ENCODE data around the gene CTRB1. TPM values are rescaled to one million over a fixed set of nuclear protein-coding genes. Genes with fewer than 3 reads are reported as not detected.

Gene CTRB1
- total and polyA plus RNA-seq, 2 of the 13 experiments (the other 11 are each of a cell fraction or from before 2014, with no cell fraction given): not detected

DNA sequence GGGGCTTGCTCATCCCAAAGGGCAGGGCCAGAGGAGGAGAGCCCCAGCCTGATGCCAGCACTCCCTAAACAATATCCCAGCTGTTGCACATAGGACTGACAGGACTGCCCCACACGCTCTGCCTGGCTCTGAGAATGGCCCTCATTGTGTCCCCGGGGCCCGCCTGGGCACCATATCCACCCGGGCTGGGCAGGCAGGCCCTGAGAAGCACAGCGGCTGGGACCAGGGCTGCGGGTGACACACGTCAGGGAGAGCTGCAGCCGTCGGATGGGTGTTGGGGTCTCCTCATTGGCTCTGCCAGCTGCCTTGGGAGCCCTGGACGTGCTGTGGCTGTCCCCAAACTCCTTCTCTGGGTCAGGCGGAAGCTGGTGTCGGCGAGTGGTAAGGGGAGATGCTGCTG, 28.5 kb downstream of the CTRB1 start (continued):
- TF ChIP-seq, protein P1, sequence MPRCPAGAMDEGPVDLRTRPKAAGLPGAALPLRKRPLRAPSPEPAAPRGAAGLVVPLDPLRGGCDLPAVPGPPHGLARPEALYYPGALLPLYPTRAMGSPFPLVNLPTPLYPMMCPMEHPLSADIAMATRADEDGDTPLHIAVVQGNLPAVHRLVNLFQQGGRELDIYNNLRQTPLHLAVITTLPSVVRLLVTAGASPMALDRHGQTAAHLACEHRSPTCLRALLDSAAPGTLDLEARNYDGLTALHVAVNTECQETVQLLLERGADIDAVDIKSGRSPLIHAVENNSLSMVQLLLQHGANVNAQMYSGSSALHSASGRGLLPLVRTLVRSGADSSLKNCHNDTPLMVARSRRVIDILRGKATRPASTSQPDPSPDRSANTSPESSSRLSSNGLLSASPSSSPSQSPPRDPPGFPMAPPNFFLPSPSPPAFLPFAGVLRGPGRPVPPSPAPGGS (CRISPR knock-in tag; IDR thresholded peaks at IDR 0.05): no peak
- TF ChIP-seq KDM6A (CRISPR knock-in tag; IDR thresholded peaks at IDR 0.05; ENCODE audit: low read depth) (no peak), JUND (CRISPR knock-in tag; IDR thresholded peaks at IDR 0.05) (no peak), FOXK1 (CRISPR knock-in tag; IDR thresholded peaks at IDR 0.05; ENCODE audit: borderline replicate concordance, low read depth) (no peak), ZNF343 (CRISPR knock-in tag; IDR thresholded peaks at IDR 0.05) (no peak), ZNF101 (CRISPR knock-in tag; IDR thresholded peaks at IDR 0.05; ENCODE audit: borderline replicate concordance, low read depth) (no peak), ZNF619 (CRISPR knock-in tag; IDR thresholded peaks at IDR 0.05) (no peak), ZNF232 (CRISPR knock-in tag; IDR thresholded peaks at IDR 0.05; ENCODE audit: borderline replicate concordance) (no peak), LCORL (IDR thresholded peaks at IDR 0.05) (no peak), LCORL (CRISPR knock-in tag; IDR thresholded peaks at IDR 0.05) (no peak), MATR3 (CRISPR knock-in tag; IDR thresholded peaks at IDR 0.05) (no peak), FIP1L1 (IDR thresholded peaks at IDR 0.05; ENCODE audit: borderline replicate concordance, insufficient read depth, low read depth, low read length) (no peak)
- TF ChIP-seq, protein P2, sequence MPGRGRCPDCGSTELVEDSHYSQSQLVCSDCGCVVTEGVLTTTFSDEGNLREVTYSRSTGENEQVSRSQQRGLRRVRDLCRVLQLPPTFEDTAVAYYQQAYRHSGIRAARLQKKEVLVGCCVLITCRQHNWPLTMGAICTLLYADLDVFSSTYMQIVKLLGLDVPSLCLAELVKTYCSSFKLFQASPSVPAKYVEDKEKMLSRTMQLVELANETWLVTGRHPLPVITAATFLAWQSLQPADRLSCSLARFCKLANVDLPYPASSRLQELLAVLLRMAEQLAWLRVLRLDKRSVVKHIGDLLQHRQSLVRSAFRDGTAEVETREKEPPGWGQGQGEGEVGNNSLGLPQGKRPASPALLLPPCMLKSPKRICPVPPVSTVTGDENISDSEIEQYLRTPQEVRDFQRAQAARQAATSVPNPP (CRISPR knock-in tag; IDR thresholded peaks at IDR 0.05): no peak
- TF ChIP-seq, protein P3, sequence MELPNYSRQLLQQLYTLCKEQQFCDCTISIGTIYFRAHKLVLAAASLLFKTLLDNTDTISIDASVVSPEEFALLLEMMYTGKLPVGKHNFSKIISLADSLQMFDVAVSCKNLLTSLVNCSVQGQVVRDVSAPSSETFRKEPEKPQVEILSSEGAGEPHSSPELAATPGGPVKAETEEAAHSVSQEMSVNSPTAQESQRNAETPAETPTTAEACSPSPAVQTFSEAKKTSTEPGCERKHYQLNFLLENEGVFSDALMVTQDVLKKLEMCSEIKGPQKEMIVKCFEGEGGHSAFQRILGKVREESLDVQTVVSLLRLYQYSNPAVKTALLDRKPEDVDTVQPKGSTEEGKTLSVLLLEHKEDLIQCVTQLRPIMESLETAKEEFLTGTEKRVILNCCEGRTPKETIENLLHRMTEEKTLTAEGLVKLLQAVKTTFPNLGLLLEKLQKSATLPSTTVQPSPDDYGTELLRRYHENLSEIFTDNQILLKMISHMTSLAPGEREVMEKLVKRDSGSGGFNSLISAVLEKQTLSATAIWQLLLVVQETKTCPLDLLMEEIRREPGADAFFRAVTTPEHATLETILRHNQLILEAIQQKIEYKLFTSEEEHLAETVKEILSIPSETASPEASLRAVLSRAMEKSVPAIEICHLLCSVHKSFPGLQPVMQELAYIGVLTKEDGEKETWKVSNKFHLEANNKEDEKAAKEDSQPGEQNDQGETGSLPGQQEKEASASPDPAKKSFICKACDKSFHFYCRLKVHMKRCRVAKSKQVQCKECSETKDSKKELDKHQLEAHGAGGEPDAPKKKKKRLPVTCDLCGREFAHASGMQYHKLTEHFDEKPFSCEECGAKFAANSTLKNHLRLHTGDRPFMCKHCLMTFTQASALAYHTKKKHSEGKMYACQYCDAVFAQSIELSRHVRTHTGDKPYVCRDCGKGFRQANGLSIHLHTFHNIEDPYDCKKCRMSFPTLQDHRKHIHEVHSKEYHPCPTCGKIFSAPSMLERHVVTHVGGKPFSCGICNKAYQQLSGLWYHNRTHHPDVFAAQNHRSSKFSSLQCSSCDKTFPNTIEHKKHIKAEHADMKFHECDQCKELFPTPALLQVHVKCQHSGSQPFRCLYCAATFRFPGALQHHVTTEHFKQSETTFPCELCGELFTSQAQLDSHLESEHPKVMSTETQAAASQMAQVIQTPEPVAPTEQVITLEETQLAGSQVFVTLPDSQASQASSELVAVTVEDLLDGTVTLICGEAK (IDR thresholded peaks at IDR 0.05): no peak
- TF ChIP-seq, protein P3 (CRISPR knock-in tag; IDR thresholded peaks at IDR 0.05): no peak
- TF ChIP-seq, protein P4, sequence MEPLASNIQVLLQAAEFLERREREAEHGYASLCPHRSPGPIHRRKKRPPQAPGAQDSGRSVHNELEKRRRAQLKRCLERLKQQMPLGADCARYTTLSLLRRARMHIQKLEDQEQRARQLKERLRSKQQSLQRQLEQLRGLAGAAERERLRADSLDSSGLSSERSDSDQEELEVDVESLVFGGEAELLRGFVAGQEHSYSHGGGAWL (CRISPR knock-in tag; IDR thresholded peaks at IDR 0.05): no peak
- TF ChIP-seq, protein P5, sequence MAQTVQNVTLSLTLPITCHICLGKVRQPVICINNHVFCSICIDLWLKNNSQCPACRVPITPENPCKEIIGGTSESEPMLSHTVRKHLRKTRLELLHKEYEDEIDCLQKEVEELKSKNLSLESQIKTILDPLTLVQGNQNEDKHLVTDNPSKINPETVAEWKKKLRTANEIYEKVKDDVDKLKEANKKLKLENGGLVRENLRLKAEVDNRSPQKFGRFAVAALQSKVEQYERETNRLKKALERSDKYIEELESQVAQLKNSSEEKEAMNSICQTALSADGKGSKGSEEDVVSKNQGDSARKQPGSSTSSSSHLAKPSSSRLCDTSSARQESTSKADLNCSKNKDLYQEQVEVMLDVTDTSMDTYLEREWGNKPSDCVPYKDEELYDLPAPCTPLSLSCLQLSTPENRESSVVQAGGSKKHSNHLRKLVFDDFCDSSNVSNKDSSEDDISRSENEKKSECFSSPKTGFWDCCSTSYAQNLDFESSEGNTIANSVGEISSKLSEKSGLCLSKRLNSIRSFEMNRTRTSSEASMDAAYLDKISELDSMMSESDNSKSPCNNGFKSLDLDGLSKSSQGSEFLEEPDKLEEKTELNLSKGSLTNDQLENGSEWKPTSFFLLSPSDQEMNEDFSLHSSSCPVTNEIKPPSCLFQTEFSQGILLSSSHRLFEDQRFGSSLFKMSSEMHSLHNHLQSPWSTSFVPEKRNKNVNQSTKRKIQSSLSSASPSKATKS (CRISPR knock-in tag; IDR thresholded peaks at IDR 0.05): no peak
